ENCODE data around the gene AP3D1.
"Not testable (repeated sequence)": the region's sequence is repeated elsewhere in the genome, so short reads cannot be mapped to it uniquely, and the experiment has no call there.

Gene AP3D1

DNA sequence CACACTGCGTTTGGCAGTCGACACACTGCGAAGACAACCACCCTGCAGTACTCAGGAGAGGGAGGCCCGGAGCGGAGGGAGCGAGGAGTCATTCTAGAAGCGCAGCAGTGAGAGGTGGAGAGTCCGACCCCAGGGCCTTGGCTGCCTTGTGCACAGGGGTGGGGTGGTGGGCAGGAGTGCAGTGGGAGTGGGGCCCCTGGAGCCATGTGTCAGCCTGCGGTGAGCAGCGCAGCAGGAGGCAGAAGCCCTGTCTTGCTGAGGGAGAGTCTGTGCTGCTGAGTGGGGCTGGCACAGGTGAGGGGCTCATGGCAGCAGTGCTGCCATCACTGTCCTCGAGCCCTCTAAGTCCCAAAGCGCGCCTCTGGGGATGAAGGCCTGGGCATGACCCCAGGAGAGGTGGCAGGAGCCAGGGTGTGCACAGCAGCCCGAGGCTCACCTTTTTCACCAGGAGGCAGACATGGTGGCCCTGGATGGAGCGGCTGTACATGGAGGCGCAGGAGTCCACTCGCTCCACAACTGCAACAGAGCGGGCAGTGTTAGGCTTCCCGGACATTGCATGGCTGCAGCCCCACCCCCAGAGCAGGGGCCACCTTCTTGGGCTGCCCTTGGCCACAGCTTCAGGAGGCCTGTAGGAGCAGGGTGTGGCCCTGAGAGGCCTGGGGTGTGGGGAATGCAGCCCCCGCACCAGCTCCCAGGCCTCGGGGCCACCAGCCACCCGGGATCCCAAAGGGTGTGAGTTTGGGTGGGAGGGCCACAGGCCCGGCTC is 42.9 kb downstream of the AP3D1 start:
- no peak for DNase-seq

DNA sequence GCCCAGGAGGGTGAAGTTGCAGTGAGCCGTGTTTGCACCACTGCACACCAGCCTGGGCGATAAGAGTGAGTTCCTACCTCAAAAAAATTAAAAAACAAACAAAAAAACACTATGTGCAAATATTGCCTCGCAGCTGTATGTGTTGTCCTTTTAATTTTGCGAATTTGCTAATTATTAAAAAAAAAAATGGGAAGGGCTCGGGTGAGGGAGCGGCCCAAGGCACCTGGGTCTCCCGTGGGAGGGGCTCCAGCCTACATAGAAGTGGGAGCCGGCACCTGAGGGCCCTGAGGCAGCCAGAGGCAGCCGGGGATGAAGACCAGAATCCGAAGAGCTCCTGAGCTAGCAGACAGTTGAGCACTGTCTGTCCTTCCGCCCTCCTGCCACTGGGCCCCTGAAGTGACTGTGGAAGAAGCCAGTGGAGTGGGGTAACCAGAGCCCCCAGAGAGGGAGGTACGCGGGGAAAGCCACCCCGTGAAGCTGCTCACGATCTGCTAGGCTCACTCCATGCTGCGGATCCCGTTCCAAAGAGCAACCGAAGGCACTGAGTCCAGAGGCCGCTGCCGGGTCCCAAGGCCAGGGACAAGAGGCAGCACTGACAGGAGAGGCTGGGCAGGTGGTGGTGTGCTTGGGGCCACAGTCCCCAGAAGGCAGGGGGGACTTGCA is 48.2 kb downstream of the AP3D1 start:
- no peak for DNase-seq

DNA sequence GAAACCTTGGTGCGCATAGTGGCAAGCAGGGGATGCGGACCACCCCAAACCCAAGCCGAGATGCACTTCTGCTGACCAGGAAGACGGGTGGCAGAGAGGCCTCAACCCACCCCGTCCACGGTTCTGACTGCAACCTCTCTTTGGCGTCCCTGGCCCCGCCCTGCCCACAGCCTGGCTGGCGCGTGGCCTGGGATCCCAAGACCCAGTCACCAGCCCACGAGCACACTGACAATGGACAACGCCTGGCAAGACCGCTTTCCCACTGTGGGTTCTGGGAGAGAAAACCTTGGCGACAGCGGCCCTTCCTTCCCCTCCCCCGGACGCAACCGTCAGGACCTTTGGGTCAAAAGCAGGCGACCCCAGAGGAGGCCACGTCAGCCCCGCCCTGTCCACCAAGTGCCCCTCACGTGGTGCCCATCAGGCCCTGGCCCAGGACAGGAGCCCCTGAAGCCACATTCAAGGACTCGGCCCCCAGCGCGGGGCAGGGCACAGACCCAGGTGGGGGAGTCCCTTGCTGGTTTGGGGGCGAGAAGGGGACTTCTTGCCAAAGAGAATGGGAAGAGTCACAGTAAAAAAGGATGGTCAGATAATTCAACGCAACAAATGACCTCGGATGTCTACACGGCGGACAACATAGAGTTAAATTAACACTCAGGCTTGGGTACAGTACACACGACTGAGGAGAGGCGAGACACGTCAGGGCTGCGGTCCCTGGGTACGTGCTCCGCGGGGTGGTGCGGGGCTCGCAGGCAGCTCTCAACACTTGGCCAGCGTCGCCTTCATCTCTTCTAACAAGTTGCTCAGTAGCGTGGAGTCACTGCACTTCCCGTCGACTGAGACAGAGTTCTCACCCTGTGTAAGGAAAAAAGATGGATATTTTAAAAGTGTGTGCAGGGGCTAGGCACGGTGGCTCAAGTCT is 49.7 kb downstream of the AP3D1 start:
- no peak for DNase-seq

DNA sequence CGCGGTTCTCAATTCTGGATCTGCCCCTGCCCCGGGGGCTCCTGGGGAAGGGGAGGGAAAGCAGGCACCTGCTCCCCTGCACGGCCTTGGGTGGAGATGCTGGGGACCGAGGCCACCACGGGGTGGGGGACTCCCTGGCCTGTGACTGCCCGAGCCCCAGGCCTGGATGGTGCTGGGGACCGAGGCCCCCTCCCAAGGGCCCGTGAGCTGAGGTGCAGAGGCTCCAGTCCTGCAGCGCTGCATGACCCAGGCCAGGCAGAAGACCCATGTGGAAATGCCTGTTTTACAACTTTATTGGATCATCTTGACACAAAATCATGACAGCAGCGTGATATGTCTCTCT is 50.7 kb downstream of the AP3D1 start:
- no peak for DNase-seq

DNA sequence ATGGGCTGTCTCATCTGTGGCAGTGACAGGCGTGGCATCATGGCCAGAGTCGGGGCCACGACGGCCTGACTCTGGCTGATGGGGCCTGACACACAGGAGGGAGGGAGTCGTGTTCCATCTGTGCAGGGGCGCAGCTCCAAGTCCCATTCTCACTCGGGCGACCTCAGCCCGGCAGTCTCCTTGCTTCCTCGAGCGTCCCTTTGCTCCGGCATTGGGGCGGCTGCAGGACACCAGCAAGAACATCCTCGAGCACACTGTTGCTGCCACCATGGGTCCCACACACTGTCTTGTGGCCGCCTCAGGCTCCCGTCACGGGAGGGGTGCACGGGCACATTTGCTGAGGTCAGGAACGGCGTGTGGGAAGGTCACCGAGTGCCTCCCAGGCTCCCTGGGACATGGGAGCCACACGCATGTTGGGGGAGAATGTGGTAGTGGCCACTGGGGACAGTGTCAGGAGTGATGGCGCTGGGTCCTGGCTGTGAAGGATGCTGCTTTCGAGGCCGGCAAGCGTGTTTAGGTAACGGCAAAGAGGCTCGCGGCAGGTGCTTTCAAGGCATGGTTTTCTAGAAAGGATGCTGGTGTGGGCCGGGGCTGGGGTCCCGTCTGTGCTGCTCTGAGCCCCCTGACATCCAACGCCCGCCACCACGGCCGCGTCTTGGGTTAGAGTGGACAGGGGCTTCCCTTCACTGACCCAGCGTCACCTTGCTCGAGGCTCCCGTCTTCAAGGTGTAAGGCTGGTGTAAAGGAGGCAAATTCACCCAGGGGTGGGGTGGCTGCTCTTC is 51.2 kb downstream of the AP3D1 start:
- no peak for DNase-seq

DNA sequence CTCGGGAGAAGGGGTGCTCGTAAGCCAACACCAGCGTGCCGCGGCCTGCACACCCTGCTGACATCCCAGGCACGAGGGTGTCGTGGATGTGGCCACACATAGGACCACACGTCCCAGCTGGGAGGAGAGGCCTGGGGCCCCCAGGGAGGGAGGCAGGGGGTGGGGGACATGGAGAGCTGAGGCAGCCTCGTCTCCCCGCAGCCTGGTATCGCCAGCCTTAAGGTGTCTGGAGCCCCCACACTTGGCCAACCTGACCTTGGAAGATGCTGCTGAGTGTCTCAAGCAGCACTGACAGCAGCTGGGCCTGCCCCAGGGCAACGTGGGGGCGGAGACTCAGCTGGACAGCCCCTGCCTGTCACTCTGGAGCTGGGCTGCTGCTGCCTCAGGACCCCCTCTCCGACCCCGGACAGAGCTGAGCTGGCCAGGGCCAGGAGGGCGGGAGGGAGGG is 52.3 kb downstream of the AP3D1 start:
- no peak for DNase-seq

DNA sequence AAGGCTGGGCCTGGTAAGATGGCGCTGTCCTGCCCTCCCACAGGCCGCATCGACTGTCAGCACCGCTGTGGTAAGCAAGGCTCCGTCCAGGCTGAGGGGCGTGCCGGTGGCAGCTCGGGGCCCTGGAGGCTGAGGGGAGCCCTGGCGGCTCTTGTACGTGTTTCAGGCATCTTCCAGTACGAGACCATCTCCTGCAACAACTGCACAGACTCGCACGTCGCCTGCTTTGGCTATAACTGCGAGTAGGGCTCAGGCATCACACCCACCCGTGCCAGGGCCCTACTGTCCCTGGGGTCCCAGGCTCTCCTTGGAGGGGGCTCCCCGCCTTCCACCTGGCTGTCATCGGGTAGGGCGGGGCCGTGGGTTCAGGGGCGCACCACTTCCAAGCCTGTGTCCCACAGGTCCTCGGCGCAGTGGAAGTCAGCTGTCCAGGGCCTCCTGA is 53.5 kb downstream of the AP3D1 start:
- DNase-seq: no peak

DNA sequence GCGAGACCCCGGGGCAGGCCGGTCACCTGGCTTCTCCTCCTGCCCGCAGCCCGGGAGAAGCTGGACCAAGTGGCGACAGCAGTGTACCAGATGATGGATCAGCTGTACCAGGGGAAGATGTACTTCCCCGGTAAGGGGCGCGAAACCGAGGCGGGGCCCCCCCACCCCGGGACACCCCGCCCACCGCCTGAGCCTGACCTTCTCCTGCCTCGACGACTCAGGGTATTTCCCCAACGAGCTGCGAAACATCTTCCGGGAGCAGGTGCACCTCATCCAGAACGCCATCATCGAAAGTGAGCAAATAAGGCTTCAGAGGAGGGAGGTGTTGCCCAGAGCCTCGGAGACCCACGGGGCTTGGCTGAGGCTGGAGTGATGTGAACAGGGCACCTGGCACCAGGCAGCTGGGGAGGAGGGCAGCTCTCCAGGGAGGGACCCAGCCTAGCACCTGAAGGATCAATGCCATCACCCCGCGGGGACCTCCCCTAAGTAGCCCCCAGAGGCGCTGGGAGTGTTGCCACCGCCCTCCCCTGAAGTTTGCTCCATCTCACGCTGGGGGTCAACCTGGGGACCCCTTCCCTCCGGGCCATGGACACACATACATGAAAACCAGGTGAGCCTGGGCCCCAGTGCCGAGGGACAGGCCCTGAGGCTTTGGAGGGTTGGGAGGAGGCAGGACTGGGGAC is 54.0 kb downstream of the AP3D1 start:
- no peak for DNase-seq

DNA sequence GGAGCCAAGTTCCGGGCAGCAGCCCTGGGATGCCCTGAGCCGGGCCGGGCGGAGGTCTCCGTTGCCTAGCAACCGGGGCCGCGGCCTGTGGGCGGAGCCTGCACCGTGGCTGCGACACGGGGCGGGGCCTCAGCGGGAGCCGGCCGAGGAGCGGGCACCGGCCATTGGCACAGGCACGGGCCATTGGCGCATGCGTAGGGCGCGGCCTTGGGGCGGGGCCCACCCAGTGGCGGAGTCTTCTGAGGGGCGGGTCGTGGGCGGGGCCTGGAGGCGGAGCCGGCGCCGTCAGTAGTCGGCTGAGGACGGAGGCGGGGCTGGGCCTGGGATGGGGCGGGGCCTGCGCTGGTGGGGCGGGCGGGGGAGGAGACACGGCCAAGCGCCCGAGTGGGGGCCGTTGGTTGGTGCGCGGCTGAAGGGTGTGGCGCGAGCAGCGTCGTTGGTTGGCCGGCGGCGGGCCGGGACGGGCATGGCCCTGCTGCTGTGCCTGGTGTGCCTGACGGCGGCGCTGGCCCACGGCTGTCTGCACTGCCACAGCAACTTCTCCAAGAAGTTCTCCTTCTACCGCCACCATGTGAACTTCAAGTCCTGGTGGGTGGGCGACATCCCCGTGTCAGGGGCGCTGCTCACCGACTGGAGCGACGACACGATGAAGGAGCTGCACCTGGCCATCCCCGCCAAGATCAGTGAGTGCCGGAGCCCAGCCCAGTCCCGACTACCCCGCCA is 54.7 kb downstream of the AP3D1 start, which contains the start of gene IZUMO4:
IZUMO4 (plus strand) TSS at position 436 of the 723 bp plus-strand sequence; CDS start at position 467, 31 bp downstream.
- DNase-seq: peak; percentile 99

DNA sequence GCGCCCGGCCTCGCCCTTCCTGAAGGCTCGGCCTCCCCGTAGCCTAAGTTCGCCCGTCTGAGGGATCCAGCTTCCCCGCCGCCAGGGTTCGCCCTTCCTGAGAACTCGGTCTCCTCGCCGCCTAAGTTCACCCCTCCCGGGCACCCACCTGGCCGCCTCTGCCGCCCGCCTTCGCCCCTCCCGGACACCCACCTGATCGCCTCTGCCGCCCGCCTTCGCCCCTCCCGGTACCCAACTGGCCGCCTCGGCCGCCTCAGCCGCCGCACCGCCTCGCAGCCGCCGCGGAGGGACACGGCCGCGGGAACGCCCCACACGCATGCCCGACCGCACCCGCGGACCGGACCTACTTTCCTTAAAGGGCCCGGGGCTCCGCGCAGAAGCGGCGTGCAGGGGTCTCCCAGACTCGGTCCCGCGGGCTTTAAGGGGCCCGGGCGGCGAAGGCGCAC is 55.3 kb downstream of the AP3D1 start, which contains the start of gene MOB3A:
MOB3A (minus strand) TSS at position 293 of the 446 bp plus-strand sequence. CDS start 17,766 bp downstream, outside the sequence.
- no peak for DNase-seq

DNA sequence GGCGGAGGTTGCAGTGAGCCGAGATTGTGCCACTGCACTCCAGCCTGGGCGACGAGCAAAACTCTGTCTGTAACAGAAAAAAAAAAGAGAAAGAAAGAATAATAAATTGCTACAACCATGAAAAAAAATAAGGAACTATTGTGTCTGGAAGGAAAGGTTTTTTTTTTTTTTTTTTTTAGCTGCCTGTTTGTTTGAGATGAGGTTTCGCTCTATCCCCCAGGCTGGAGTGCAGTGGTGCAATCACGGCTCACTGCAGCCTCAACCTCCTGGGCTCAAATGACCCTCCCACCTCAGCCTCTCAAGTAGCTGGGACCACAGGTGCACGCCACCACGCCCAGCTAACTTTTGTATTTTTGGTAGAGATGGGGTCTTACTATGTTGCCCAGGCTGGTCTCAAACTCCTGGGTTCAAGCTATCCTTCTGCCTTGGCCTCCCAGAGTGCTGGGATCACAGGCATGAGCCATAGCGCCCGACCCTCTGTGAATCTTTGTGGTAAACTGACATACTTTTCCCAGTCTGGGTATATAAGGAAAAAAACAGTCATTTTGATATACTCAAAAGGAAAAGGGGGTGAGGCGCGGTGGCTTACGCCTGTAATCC is 59.3 kb downstream of the AP3D1 start:
- DNase-seq: not testable (repeated sequence)

DNA sequence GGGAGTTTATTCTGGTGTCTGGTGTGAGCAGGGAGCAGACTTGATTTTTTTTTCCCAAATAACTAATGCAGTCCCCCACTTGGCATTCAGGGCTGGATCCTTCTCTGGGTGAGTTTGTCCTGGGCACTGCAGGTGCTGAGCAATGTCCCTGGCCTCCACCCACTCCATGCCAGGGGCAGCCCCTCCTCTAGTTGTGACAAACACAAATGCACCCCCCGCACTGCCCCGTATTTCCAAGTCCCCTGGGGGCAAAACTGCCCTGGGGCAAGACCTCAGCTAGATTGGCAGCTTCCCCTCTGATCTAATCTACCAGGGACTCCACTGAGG is 61.7 kb downstream of the AP3D1 start:
- DNase-seq: no peak

DNA sequence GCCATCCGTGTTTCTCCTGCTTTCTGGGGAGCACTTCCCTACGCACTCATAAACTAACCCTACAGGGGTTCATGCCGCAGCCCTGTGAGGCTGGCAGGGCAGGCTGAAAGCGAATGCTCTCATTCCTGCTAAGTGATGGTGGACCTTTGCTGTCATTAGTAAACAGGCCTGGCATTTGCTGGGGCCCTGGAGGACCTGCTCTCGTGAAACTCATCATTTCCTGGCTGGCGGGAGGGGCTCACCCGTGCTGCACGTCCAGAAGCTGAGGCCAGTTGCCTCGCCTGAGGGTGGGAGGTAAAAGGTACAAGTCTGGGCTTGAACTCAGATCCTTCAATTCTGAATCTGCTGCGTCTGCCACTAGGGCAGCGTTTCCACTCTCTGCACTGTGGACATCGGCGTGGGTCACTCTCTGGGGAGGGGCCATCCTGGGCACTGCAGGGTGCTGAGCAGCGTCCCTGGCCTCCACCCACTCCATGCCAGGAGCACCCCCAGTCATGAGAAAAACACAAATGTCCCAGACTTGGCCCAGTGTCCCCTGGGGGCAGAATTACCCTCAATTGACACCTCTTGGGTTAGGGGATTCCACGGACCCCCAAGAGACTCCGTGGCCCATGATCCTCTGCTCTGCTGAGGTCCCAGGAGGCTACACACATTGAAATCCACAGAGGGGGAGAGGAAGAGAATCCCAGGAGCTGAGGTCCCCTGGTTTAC is 62.2 kb downstream of the AP3D1 start:
- peak; percentile 92 for DNase-seq

DNA sequence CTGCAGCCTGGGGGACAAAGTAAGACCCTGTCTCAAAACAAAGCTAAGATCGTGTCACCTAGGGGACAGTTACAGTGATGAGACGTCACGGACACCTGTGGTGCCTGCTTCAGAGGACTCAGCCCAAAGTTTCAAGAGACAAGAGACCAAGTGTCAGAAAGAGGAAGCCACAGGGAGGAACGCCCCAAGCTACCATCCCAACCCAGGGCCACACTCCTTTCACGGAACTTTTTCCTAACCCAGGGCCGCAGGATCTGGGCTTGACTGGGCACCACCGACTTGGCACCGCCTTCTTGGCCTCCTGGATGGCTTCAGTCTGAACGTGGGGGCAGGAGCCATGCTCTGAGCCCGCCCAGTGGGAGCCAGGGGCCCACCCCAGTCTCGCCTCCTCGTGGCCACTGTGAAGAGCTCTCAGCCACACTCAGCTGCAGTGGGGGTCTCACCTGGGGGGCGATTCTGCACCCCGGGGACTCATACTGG is 63.7 kb downstream of the AP3D1 start:
- DNase-seq: no peak

DNA sequence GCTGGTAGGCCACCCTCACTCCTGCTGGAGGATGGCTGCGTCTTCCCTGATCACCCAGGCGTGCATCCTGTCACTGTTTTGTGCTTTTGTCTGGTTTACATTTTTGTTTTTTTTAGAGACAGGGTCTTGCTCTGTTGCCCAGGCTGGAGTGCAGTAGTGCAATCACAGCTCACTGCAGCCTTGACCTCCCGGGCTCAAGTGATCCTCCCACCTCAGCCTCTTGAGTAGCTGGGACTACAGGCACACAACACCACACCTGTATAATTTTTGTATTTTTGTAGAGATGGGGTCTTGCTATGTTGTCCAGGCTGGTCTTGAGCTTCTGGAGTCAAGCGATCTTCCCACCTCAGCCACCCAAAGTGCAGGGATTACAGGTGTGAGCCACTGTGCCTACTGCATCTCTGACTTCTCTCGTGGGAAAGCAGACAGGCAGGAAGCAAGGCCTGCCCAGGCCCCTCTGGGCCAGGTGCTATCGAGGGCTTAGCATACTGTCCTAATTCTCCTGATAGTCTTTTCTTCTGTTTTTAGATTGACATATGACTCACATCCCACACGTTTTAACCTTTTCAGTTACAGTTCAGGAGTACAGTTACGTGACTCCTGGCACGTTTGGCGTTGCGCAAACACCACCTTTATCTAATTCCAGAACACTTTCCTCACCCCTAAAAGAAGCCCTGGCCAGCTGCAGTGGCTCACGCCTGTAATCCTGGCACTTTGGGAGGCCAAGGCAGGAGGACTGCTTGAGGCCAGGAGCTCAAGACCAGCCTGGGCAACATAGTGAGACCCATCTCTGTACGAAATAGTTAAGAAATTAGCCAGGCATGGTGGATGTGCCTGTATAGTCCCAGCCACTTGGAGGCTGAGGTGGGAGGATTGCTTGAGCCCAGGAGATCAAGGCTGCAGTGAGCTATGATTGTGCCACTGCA is 64.4 kb downstream of the AP3D1 start:
- DNase-seq: not testable (repeated sequence)

DNA sequence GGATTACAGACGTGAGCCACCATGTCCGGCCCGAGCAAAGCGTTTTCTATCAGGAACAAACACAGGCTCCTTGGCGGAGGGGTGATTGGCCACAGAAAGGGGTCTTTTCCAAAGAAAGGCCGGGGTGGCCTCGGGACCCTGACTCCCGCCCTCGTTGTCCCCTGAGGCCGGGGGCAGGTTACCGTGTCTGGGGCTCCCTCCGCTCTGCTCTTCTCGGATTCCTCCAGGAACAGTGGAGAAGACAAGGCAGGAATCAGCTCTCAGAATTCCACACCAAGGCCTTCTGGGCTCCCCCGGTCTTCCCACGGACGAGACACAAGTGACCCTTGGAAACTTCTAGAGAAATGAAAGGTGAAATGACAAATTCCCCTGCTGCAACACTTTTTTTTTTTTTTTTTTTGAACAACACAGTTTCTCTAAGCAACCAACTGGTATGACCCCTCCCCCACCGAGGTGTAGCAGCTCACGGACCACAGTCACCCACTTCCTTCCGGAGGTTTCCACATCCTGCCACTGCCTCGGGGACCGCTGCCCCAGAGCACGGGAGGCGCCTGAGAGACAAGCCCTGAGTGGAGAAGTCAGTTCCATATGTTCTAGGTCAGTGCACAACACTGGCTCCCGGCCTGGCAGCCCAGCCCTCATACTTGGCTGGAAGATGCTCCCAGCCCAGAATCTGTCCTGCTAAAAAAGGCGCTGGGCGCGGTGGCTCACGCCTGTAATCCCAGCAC is 66.2 kb downstream of the AP3D1 start:
- DNase-seq: no peak

DNA sequence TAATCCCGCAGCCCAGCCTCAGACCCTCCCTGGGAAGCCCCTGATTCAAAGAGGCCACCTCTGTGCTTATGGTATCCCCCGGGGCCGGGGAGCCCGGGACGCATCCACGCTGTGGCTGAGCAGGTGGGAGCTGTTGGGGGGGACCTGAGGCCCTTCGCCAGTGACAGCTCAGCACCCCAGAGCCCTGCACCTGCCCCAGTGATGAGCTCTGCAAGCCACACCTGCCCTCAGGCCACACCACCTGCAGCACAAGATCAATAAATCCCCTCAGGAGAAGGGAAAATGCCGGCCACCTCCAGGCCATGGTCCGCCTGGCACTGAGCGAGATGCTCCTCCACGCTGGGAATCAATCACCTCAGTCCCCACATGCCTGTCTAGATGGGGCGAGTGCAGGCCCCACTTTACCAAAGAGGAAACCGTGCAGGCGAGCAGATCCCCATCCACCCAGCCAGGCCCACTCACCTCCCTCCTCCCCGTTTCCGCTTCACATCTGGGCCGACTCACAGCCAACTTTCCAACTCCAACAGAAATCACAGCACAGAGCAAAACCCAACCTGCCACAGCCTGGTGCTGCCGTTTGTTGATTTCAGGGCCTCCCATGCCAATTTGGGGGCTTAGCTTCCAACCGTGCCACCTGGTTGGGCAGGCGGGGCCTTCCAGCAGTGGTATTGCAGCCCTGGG is 68.1 kb downstream of the AP3D1 start:
- DNase-seq: no peak
